Hematopoietic multipotent progenitor cell (in vitro differentiated cells): Measurements from ENCODE around the gene PIK3R1. TPM values are rescaled to one million over a fixed set of nuclear protein-coding genes. Genes with fewer than 3 reads are reported as not detected.
"Not testable (repeated sequence)": the region's sequence is repeated elsewhere in the genome, so short reads cannot be mapped to it uniquely, and the experiment has no call there.

Source experiments
- DNase-seq, 3 donors: peaks; one replicate each; pipeline ENCODE4 v3.0.0-alpha.2; 2011 to 2015; ENCODE audit warnings: low read depth in 2 of 3, low spot score in 2 of 3
- total RNA-seq: library from RNA; depleted of rRNA; stranded (reverse); fragments of >200 nt; gene quantifications from one replicate; pipeline ENCODE4 v1.2.3, GENCODE V29; 2012

PIK3R1 gene
- total RNA-seq, 1 donor = 46.6 TPM

DNA sequence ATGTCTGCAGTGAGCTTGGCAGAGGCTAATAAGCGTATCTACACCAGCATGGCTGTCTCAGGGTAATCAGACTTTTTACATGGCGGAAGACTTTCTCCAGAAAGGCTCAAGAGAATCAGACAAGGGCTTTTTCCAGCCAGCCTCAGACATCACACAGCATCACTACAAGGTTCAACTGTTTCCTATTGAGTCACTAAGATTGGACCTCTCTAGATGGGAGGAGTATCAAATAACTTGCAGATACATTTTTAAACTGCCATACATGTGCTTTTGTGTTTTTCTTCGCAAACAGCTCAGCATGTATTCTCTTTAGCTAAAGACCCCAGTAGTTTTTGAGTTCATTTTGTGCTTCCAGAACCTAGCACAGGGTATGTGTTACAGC lies 22.9 kb upstream of the PIK3R1 start:
- no peak for DNase-seq

GRCh38 chr5:68193481-68194036 lies 22.0 kb upstream of the PIK3R1 start:
- DNase-seq = no peak

DNA sequence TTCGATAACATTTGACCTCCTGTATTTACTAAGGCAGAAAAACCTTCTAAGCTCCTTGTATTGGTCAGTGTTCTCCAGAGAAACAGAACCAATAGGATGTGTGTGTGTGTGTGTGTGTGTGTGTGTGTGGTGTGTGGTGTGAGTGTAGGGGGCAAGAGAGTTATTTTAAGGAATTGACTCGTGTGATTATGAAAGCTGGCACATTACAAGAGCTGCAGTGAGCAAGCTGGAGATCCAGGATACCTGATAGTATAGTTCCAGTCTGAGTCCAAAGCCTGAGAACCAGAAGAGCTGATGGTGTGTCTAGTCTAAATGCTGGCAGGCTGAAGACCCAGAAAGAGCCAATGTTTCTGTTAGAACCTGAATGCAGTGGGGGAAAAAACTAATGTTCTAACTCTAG lies 21.2 kb upstream of the PIK3R1 start:
- no peak for DNase-seq

DNA sequence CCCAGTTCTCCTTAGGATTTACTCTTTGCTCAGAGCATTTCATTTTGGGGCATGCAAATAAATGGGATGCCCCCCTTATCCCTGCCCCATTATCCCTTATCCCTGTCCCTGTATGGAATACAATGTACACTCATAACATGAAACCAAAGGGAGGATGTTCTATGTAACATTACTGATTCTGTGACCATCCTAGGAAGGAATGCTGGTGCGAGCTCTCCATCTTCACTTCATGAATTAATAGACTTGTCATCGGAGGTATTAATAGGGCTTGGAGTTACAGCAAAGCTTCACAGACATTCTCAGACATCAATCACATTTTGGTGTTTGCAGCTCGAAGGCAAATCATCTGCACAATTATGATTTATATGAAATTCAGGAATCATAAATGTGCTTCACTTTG lies 20.4 kb upstream of the PIK3R1 start:
- DNase-seq = no peak

- DNase-seq = peak in 2 of 3 donors; percentile 46 to 77
Measured at GRCh38 chr5:68196876-68197275, 18.7 kb upstream of the PIK3R1 start.

- no peak for DNase-seq
Measured at GRCh38 chr5:68200288-68200687, 15.3 kb upstream of the PIK3R1 start.

DNA sequence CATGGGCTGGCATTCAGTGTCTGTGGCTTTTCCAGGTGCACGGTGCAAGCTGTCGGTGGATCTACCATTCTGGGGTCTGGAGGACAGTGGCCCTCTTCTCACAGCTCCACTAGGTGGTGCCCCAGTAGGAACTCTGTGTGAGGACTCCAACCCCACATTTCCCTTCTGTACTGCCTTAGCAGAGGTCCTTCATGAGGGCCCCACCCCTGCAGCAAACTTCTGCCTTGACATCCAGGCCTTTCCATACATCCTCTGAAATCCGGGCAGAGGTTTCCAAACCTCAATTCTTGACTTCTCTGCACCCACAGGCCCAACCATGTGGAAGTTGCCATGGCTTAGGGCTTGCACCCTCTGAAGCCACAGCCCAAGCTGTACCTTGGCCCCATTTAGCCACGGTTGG lies 4.9 kb upstream of the PIK3R1 start:
- DNase-seq = not testable (repeated sequence)

DNA sequence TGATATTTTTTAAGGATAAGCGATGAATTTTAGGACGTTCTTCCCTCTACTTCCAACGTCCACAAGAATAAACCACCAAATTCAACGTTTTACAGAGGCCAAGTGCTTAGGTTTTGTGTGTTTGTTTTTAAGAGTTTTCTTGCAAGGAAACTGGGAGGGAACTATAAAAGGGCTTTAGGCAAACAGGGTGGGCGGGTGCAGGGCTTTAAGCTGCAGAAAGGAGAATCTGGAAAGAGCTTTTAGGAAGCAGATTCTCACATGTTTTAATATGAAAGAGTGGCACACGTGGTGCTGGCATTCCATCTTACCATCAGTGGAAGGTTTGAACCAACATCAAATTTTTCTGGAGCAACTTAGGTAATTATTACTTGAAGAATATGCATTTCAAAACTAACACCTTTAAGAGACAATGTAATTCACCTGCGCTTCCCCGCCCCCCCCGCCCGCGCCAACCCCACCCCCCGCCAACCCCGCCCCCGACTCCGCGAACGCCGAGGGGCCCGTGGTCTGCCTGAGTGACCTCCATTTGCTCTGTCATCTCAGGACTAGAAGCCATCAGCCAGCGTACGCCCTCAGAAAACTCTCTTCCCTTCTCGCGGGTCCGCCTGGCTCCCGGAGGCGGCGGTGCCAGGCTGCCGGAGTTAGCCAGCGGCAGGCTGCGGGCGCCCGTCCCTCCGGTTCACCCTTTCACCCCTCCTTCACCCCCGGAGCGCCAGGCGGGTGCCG lies 911 bp upstream of the PIK3R1 start:
- no peak for DNase-seq

GRCh38 chr5:68215898-68216244 lies 315 bp downstream of the PIK3R1 start:
- DNase-seq = no peak

DNA sequence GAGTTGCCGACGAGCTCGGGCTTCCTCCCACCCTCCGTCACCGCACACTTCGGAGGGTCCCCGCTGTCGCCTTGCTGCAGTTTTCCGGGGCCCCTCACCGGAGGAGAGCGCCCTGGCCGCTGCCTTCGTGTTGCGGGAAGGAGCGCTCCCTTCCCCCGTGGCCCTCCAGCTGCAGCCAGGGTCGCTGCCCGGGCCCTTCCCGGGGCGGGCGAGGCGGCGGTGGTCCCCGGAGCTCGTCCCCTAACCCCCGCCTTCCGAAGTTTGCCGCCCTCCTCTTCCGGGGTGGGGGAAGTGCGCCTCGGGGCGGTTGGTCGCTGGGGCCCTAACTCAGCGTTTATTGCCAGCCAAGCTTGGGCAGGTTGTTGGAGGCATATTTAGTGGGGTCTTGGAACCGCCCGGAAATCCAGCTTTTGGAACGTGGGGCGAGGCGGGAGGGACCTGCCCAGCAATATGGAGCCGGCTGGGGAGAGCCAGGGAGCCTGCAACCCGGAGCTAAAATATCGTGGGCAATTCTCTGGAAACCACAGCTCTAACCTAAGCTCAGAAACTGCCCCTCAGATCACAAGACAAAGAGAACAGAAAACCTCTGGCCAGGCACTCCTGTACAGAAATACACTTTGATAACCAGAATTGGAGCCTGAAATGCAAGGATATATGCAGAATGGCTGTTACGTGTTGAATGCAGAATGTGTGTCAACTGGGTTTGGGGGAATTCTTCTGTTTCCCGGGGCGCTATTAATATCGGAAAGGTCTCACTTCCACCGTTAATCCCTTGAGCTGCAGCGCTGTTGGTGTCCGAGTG lies 890 bp downstream of the PIK3R1 start:
- peak in 2 of 3 donors; percentile 19 to 39 for DNase-seq

GRCh38 chr5:68217047-68217355 lies 1.4 kb downstream of the PIK3R1 start:
- no peak for DNase-seq

GRCh38 chr5:68217528-68217927 lies 2.0 kb downstream of the PIK3R1 start:
- no peak for DNase-seq

GRCh38 chr5:68219161-68219816 lies 3.7 kb downstream of the PIK3R1 start:
- DNase-seq = no peak

DNA sequence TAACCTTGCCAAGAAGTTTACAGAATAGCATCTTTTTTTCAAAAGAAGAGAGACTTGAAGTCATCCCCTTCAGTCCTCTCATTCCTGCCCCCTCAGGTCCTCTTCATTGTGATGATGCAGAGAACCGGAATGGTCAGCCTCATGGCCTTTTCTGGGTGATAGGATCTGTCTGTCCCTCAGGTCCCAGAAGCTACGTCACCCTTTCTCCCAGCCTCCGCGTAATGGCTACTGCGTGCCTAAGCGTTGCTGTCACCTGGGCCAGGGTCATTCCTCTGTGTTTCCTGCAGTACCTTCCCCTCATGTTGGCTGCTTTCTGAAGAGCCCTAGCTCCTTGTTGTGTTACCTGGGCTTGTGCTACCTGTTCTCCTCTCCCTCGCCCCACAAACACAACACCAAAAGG lies 4.7 kb downstream of the PIK3R1 start:
- DNase-seq = no peak

GRCh38 chr5:68220914-68221313 lies 5.4 kb downstream of the PIK3R1 start:
- no peak for DNase-seq

DNA sequence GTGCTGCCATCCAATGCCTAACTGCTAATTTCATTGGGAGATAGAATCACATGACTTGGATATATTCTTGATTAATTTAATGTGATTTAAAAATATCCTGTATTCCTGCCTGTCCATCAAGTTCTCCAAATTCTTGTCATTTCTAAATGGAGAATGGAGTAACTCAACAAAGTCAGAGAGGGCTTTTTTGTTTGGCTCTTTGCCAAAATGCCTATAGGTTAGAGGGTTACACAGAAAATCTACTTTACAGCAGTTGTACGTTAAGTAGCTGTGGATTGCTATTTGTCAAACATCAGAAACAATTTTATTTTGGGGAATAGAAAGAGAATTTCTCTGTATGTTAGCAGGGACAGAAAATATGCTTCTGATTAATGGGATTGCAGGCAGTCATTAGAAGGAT lies 5.9 kb downstream of the PIK3R1 start:
- no peak for DNase-seq

DNA sequence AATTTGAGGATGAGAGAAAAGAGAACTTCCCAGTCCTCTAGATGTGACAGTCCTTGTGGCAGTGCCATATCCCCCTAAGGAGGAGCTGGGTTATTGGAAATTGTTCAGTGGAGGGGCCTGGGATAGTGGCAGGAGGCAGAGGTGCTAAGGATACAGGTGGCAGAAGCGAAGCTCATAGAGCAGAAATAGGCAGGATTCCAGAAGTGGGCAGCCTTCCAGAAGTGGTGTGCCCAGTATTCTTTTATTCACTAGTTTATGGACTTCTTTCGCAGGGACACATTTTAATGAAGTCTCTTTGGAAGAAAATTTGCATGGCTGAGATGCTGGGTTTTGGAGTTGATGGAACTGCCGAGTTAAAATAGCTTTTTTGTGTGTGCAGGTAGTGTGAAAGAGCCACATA lies 6.8 kb downstream of the PIK3R1 start:
- no peak for DNase-seq

- DNase-seq = no peak
Measured at GRCh38 chr5:68222824-68223354, 7.3 kb downstream of the PIK3R1 start.

DNA sequence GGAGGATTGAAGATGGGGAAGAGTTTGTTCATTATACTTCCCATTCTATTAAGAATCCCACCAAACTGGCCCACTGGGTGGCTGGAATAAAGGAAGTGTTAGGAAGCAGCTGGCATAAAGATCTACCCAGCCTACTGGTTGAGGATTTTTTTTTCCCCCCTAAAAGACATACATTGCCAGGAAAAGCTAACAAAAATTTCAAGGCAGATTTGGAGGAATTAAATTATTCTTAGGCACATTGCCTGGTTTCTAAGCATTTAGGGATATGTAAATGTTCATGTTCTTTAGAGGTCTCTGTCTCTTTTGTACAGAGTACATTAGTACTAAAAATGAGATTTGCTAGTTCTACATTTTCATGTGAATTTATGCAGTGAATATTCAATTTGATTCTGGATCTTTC lies 8.3 kb downstream of the PIK3R1 start:
- DNase-seq = no peak

GRCh38 chr5:68224509-68225187 lies 9.1 kb downstream of the PIK3R1 start:
- DNase-seq = no peak
